ENCODE results near the gene SPAG17.

The SPAG17 gene

GRCh38 chr1:118117521-118117920, 67.5 kb downstream of the SPAG17 start:
- DNase-seq: no peak

- no peak for DNase-seq
Observed at GRCh38 chr1:118116909-118117308, 68.1 kb downstream of the SPAG17 start.

- DNase-seq: no peak
Observed at GRCh38 chr1:118116401-118116800, 68.6 kb downstream of the SPAG17 start.

- no peak for DNase-seq
Observed at GRCh38 chr1:118115567-118116295, 69.3 kb downstream of the SPAG17 start.

GRCh38 chr1:118113261-118113660, 71.8 kb downstream of the SPAG17 start:
- no peak for DNase-seq

- DNase-seq: no peak
Observed at GRCh38 chr1:118110580-118110979, 74.4 kb downstream of the SPAG17 start.

- no peak for DNase-seq
Observed at GRCh38 chr1:118104951-118105350, 80.1 kb downstream of the SPAG17 start.

GRCh38 chr1:118102445-118102844, 82.6 kb downstream of the SPAG17 start:
- DNase-seq: no peak

GRCh38 chr1:118101999-118102398, 83.0 kb downstream of the SPAG17 start:
- DNase-seq: no peak

GRCh38 chr1:118101515-118101844, 83.5 kb downstream of the SPAG17 start:
- DNase-seq: no peak

GRCh38 chr1:118100686-118101514, 84.1 kb downstream of the SPAG17 start:
- no peak for DNase-seq

GRCh38 chr1:118099686-118100085, 85.3 kb downstream of the SPAG17 start:
- DNase-seq: no peak

- DNase-seq: no peak
Observed at GRCh38 chr1:118097622-118098348, 87.2 kb downstream of the SPAG17 start.

- DNase-seq: no peak
Observed at GRCh38 chr1:118093017-118093416, 92.0 kb downstream of the SPAG17 start.

GRCh38 chr1:118090130-118090529, 94.9 kb downstream of the SPAG17 start:
- no peak for DNase-seq

- DNase-seq: no peak
Observed at GRCh38 chr1:118085365-118085764, 99.7 kb downstream of the SPAG17 start.

GRCh38 chr1:118084400-118084799, 100.6 kb downstream of the SPAG17 start:
- no peak for DNase-seq

- DNase-seq: no peak
Observed at GRCh38 chr1:118082984-118083383, 102.0 kb downstream of the SPAG17 start.

- DNase-seq: no peak
Observed at GRCh38 chr1:118081387-118081786, 103.6 kb downstream of the SPAG17 start.

GRCh38 chr1:118077331-118078045, 107.5 kb downstream of the SPAG17 start:
- no peak for DNase-seq

GRCh38 chr1:118075116-118075515, 109.9 kb downstream of the SPAG17 start:
- DNase-seq: no peak

GRCh38 chr1:118073648-118074435, 111.2 kb downstream of the SPAG17 start:
- DNase-seq: no peak
